NCI-H2227 treated with DMSO at 0.1 percent for 48 hours (cell line): ENCODE data around the gene ANKRD34A.
"Not testable (repeated sequence)": the region's sequence is repeated elsewhere in the genome, so short reads cannot be mapped to it uniquely, and the experiment has no call there.

Experiments used
- DNase-seq: peaks from one replicate; lab custom pipeline; 2025; lab: John Stamatoyannopoulos, UW

ANKRD34A gene

DNA sequence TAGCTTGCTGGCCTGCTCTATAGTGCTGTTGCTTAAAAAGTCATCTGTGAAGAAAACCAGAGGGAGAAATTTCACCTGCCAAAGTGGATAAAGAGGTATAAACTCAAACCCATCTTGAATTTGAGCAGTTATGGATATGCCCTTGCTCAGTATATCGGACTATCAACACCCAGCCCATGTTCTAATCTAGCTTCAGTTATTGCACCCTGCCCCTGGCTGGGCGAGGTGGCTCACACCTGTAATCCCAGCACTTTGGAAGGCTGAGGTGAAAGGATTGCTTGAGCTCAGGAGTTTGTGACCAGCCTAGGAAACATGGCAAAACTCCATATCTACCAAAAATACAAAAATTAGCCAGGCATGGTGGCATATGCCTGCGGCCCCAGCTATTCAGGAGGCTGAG, 19.8 kb downstream of the ANKRD34A start:
- no peak for DNase-seq

DNA sequence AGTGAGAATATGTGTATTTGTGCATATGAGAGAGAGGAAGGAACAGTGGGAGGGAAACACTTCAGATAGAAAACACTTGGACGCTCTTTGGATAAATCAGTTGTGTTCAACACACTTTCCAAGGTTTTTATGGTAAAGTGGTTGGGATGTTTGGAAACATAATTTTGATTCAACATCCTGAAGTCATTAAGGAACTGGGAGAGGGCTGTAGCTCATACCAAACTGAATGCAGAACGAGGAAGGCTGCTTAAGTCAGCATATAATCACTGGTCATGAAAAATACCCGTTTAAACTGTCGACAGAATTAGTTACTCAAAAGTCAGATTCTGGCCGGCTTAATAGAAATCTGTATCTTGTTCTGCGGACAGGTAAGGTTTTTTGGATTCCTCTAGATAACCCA, 21.5 kb downstream of the ANKRD34A start:
- DNase-seq: no peak

DNA sequence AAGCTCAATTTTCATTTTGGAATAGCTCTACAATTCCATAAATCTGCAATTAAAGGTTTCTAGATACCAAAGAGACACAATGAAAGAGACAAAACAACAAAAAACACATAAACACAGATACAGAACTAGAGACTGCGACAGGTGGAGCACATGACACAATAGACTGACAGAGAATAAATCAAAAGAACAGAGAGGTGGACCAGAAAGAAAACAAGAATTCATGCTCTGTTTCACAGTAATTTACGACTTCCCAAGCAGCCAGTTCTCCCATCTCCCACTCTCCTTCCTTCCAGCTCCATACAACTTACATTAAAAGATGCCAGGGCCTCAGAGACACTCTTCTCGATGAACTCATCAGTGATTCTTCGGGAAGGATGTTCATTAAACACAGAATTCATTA, 22.0 kb downstream of the ANKRD34A start:
- no peak for DNase-seq

DNA sequence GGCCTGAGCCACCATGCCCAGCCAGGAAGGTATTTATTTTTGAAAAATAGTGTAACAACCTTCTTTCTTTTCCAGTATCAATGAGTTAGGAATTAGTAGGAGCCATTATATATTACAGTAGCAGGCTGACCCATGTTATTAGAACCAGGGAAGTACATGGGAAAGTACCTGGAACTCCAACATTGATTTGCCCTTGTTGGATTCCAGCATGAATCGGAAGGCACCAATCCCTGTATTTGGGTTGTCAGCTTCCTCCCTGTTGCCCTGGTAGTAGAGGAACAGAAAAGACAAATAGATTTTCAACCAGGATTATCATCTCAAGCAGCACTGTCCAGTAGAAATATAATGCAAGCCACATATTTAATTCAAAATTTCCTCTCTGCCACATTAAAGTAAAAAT, 26.9 kb downstream of the ANKRD34A start:
- no peak for DNase-seq

- DNase-seq: no peak
Observed at GRCh38 chr1:145936247-145936646, 28.1 kb downstream of the ANKRD34A start.

DNA sequence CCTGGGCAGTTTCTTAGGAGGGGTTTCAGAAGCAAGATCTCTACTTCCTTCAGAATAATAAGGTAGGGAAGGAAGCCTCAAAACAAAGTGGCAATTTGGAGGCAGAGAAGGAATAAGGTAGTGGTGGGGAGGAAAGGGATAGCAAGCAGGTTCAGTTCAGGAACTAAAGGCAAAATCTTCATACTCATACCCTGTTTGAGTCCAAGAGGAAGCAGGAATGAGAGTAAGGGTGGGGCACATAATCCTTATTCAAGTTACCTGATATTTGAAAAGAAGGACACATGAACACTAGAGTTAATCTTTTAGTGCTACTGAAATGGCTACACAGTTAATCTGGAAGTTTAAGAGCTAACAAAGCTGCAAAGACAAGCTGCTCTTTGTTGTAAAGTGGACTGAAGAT, 28.7 kb downstream of the ANKRD34A start:
- DNase-seq: no peak

- not testable (repeated sequence) for DNase-seq
Observed at GRCh38 chr1:145932522-145933009, 31.8 kb downstream of the ANKRD34A start.

DNA sequence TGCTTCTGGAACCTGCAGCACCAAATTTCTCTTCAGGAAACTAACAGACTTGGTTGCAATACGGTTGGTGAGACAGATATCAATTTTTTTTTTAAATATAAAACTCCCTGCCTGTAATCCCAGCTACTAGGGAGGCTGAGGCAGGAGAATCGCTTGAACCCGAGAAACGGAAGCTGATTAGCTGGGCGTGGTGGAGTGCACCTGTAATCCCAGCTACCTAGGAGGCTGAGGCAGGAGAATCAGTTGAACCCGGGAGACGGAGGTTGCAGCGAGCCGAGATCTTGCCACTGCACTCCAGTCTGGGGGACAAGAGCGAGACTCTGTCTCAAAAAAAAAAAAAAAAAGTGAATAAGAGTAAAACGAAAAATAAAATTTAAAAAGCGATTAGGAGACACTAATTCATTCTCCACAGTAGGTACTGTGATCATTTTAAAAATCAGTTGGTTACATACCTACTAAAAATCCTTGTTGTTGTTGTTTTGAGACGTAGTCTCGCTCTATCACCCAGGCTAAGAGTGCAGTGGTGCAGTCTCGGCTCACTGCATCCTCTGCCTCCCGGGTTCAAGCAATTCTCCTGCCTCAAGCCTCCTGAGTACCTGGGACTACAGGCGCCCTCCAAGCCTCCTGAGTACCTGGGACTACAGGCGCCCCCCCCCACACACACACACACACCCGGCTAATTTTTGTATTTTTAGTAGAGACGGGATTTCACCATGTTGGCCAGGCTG, 36.3 kb downstream of the ANKRD34A start:
- DNase-seq: no peak

DNA sequence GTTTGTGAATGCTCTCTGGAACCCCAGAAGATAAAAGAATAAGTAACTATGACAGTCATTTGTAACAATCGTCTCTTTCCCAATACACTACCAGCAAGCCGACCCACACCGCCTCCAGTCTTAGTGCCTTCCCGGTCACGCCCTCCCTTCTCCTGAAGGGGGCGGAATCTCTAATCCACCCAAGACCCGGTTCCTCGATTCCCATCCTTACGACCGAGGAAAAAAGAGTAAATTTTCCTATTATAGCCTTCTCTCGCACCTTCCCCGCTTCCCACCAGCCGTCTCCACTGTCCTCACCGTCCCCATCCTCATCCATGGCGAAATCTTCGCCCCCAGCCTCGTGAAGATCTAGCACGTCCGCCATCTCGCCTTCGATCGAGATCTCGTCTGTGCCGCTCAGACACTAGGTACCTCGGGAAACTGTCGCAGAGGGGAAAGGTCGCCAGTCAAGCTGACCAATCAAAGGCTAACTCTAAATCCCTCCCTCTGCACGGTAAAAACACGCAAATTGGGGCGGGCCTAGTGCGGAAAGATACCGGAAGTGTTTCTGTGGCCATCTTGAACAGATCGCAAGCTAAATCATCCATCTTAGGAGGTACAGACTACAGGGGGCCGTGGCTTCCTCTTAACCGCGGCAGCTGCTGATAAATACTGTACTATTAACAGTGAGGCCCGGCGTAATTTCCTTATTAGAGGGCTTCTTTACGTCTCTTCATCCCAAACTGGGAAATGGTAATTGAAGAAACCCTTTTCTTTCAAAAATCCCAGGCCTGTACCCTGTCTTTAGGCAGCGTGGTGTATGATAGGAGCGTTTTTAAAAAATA, 37.1 kb downstream of the ANKRD34A start, which contains the start of gene RBM8A:
RBM8A (minus strand) TSS at position 422 of the 824 bp plus-strand sequence; CDS start at position 364, 58 bp downstream.
- DNase-seq: peak; percentile 99

DNA sequence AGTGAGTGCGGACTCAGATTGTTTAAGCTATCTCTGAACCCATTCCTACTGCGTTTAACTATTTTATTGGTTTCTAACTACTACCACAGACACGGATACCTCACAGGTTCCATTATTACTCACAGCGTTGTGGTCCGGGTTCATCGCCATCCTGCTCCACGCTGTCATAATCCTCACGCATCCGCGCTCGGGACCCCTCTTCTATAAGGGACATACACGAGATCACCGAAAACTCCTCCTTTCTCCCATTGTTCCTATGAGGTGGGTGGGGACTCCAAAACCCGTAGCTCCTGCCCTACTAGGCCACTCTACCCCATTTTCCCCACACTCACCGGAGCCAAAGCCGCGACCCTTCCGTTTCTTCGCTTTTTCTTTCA, 37.7 kb downstream of the ANKRD34A start:
- DNase-seq: no peak

GRCh38 chr1:145922266-145922665, 42.1 kb downstream of the ANKRD34A start:
- no peak for DNase-seq

DNA sequence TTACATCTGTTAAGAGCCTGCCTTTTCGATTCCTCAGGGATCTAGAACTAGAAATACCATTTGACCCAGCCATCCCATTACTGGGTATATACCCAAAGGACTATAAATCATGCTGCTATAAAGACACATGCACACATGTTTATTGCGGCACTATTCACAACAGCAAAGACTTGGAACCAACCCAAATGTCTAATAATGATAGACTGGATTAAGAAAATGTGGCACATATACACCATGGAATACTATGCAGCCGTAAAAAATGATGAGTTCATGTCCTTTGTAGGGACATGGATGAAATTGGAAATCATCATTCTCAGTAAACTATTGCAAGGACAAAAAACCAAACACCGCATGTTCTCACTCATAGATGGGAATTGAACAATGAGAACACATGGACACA, 44.1 kb downstream of the ANKRD34A start:
- not testable (repeated sequence) for DNase-seq

DNA sequence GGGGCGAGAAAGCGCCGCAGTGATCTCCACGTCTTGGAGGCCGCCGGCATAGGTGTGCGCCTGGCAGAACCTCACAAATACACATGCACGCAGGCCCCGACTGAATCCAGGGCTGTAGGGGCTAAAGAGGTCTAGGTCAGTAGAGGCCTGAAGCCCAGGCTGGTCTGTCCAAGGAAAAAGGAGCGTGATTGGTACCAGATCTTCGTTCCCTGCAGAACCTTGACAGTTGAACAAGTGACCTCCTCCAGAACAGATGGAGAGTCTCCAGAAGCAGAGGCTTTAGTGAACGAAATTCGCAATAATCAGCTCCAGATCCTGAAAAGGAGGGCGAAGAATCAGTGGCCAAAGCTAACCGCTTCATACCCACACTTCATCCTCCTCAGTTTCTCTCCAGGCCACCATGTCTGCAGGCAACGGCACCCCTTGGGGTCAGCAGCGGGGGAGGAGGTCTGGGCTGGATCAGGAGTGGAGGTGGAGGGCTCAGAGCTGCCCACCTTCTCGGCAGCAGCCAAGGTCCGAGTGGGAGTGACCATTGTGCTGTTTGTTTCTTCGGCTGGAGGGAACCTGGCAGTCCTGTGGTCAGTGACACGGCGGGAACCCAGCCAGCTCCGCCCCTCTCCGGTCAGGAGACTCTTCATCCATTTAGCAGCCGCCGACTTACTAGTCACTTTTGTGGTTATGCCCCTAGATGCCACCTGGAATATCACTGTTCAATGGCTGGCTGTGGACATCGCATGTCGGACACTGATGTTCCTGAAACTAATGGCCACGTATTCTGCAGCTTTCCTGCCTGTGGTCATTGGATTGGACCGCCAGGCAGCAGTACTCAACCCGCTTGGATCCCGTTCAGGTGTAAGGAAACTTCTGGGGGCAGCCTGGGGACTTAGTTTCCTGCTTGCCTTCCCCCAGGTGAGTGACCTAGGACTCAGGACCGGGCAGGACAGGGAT, 45.1 kb downstream of the ANKRD34A start:
- peak; percentile 9 for DNase-seq

DNA sequence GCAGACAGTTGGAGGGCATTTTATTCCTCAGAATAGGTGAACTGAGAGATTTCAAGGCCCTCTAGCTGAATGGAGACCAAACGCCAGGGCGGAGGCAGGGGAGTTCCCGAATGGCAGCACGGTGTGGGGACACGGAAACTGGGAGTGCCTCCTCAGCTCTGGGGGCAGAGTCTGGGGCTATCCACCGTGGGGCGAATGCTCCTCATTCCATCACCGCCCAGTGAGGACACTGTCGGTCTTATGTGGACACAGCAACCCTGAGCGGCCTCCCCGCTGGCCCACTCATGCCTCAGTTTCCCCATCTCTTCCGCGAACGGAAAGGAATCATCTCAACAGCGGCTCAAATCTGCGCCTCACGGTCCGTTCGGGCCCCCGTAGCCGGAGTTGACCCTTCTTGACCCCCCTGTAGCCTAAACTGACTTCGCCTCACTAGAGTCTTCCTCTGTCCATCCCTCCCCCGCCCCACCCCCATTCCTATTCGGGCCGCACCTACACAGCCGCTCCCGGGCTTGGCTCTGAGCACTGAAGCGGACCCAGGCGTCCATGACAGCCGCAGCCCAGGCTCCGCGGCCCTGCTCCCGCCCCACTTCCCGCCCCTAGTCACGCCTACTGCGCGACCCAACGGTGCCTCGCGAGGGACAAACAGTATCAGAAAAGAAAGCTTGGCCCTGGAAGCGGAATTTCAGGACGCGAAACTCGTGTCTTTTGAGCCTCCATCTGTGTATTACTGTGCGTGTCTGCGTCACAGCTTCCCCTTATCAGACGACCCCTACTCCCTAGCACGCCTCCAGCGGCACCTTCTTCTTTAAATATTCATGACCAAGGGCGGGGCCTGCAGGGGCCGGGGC, 46.0 kb downstream of the ANKRD34A start, which contains the start of gene PEX11B:
PEX11B (minus strand) TSS at position 574 of the 848 bp plus-strand sequence; CDS start at position 545, 29 bp downstream.
- DNase-seq: peak; percentile 87

- no peak for DNase-seq
Observed at GRCh38 chr1:145917595-145917994, 46.8 kb downstream of the ANKRD34A start.

GRCh38 chr1:145916745-145917144, 47.6 kb downstream of the ANKRD34A start:
- DNase-seq: no peak

DNA sequence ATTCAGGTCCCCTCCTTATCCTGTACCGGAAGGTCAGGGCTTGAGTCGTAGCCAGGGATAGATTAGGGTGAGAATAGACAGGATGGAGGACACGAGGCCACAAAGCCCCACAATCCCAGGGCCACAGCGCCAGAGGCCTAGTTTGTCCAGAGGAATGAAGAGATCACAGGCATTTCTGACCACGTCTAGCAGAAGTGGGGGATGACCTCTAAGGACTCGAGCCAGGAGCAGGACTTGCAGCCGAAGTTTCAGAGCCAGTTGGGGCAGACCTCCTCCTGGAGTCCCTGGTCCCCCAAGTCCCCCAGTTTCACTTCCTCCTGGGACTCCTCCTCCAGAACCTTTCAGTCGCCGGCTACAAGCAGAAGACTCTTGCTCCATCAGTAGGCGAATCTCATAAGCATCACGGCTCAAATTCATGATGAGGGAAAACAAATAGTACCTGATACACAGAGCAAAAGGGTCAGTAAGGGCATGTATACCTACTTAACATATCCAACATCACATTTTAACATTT, 52.2 kb downstream of the ANKRD34A start:
- DNase-seq: no peak
